ENCODE measurements around the gene STAP1.

STAP1 gene

DNA sequence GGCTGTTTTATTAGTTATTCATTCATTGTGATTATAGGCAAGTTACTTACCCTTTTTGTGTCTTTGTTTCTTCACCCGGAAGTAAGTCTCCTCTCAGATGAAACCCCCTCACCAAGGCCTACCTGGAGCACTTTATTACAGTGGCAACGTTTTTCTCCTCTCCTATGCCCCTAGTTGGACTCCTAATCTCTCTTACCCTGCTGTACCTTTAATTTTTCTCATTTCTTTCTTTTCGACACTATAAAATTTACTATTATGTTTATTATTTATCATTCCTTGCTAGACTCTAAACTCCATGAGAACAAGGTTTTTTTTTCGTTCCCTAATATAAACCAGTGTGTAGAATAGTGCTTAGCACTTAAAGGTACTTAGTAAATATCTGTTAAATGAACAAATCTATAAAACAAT is 17.5 kb downstream of the STAP1 start:
- Histone ChIP-seq H3K36me3 (ENCODE audit: control insufficient read depth, insufficient read depth, low read length) (no peaks in the 10 kb centered on the region), H3K9me3 (ENCODE audit: control insufficient read depth, low read length) (no peaks in the 10 kb centered on the region), H3K4me1 (ENCODE audit: control insufficient read depth, insufficient read depth, low read length, poor library complexity, severe bottlenecking) (no peaks in the 10 kb centered on the region), H3K4me3 (ENCODE audit: insufficient read depth, low read depth, low read length, poor library complexity, severe bottlenecking) (no peak overlapping the region), H3K27me3 (replicated peaks; ENCODE audit: control insufficient read depth, insufficient read depth, low read length, poor library complexity, severe bottlenecking) (no peaks in the 10 kb centered on the region), H3K27ac (ENCODE audit: insufficient read depth, low read length, poor library complexity, severe bottlenecking) (no peak overlapping the region)
- no peak for DNase-seq

DNA sequence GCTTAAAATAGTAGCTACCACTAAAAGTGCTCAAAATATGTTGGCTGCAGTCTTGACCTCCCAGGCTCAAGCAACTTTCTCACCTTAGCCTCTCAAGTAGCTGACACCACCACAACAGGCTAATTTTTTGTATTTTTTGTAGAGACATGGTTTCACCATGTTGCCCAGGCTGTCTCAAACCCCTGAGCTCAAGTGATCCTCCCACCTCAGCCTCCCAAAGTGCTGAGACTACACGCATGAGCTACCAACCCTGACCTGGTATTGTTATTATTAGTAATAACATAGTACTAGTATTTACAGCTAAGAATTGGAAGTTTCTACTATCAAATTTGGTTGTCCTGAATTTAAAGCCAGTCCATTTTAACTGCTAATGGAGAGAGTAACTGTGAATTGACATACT is 18.0 kb downstream of the STAP1 start:
- H3K9me3 ChIP-seq (ENCODE audit: control insufficient read depth, low read length) = no peaks in the 10 kb centered on the region
- H3K27me3 ChIP-seq (replicated peaks; ENCODE audit: control insufficient read depth, insufficient read depth, low read length, poor library complexity, severe bottlenecking) = no peaks in the 10 kb centered on the region
- DNase-seq = no peak
- no peak overlapping the region for H3K27ac ChIP-seq (ENCODE audit: insufficient read depth, low read length, poor library complexity, severe bottlenecking)
- no peaks in the 10 kb centered on the region for H3K36me3 ChIP-seq (ENCODE audit: control insufficient read depth, insufficient read depth, low read length)
- H3K4me3 ChIP-seq (ENCODE audit: insufficient read depth, low read depth, low read length, poor library complexity, severe bottlenecking) = no peak overlapping the region
- no peaks in the 10 kb centered on the region for H3K4me1 ChIP-seq (ENCODE audit: control insufficient read depth, insufficient read depth, low read length, poor library complexity, severe bottlenecking)

DNA sequence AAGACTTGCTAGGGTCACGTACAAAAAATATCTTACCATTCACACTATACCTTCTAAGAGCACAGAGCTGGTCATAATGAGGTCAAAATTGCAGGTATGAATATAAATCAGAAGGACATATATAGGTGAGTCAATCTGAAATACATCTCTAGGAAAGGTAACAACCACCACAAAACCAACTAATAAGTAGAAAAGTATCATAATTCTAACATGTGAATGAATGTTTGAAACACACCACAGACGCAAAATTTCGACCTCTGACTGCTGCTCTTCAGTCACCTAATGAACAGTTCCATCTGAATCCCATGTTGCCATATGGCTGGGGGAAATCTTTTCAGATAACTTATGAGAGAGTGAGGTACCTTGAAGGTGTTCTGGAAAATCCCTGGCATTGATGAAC is 22.1 kb downstream of the STAP1 start:
- no peak for DNase-seq
- peaks cover 4% of the 10 kb centered on the region for H3K4me1 ChIP-seq (ENCODE audit: control insufficient read depth, insufficient read depth, low read length, poor library complexity, severe bottlenecking)
- no peak overlapping the region for H3K27ac ChIP-seq (ENCODE audit: insufficient read depth, low read length, poor library complexity, severe bottlenecking)

DNA sequence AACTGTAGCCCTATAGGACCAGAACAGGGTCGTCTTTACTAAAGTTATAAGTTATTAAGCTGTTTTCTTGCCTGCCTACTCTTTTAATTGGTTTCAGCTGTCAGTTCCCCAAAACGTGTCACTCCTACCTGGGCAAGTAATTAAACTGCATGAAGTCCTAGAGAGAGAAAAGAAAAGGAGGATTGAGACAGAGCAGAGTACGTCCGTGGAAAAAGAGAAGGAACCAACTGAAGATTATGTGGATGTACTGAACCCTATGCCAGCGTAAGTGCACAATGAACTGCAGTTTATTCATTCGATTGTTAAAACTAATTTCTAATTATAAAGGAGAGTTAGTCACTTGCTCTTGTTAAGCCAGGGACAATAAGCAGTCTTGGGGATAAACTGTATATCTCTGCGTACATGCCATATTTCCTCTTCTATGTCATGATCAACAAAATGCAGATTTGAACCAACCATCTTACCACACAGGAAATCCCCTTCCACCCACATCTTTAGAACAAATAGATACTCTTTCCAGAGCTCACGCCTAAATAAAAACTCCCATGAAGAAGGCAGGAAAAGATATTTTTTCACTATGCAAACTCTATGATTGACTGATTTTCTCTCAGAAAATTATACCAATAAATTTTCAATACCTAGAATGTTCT is 22.8 kb downstream of the STAP1 start:
- Histone ChIP-seq H3K27ac (ENCODE audit: insufficient read depth, low read length, poor library complexity, severe bottlenecking) (no peak overlapping the region), H3K36me3 (ENCODE audit: control insufficient read depth, insufficient read depth, low read length) (no peaks in the 10 kb centered on the region), H3K27me3 (replicated peaks; ENCODE audit: control insufficient read depth, insufficient read depth, low read length, poor library complexity, severe bottlenecking) (no peaks in the 10 kb centered on the region), H3K4me1 (ENCODE audit: control insufficient read depth, insufficient read depth, low read length, poor library complexity, severe bottlenecking) (peaks cover 4% of the 10 kb centered on the region), H3K4me3 (ENCODE audit: insufficient read depth, low read depth, low read length, poor library complexity, severe bottlenecking) (no peak overlapping the region), H3K9me3 (ENCODE audit: control insufficient read depth, low read length) (no peaks in the 10 kb centered on the region)
- DNase-seq = no peak

More for the DNA sequence above, 22.1 kb downstream of the STAP1 start:
- Histone ChIP-seq H3K4me3 (ENCODE audit: insufficient read depth, low read depth, low read length, poor library complexity, severe bottlenecking) (no peak overlapping the region), H3K36me3 (ENCODE audit: control insufficient read depth, insufficient read depth, low read length) (no peaks in the 10 kb centered on the region), H3K27me3 (replicated peaks; ENCODE audit: control insufficient read depth, insufficient read depth, low read length, poor library complexity, severe bottlenecking) (no peaks in the 10 kb centered on the region), H3K9me3 (ENCODE audit: control insufficient read depth, low read length) (no peaks in the 10 kb centered on the region)

DNA sequence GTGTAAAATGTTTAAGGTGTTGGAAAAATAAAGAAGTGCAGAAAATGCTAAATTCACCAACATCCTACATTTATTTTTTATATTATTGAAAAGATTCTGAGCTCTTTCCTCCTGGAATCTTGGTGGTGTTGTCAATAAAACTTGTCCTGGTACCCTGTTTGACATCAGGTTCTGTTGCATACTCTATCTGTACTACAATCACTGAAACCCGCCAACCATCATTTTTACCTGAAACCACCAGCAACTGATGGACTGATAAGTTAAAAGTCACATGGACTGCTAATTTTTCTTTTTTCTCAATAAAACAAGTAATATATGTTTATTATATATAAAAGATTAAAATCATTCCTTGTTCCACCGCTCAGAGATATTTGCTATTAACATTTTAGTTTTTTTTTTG is 23.4 kb downstream of the STAP1 start:
- Histone ChIP-seq H3K36me3 (ENCODE audit: control insufficient read depth, insufficient read depth, low read length) (no peaks in the 10 kb centered on the region), H3K27me3 (replicated peaks; ENCODE audit: control insufficient read depth, insufficient read depth, low read length, poor library complexity, severe bottlenecking) (no peaks in the 10 kb centered on the region), H3K9me3 (ENCODE audit: control insufficient read depth, low read length) (no peaks in the 10 kb centered on the region), H3K27ac (ENCODE audit: insufficient read depth, low read length, poor library complexity, severe bottlenecking) (no peak overlapping the region), H3K4me1 (ENCODE audit: control insufficient read depth, insufficient read depth, low read length, poor library complexity, severe bottlenecking) (peaks cover 4% of the 10 kb centered on the region), H3K4me3 (ENCODE audit: insufficient read depth, low read depth, low read length, poor library complexity, severe bottlenecking) (no peak overlapping the region)
- DNase-seq = no peak

DNA sequence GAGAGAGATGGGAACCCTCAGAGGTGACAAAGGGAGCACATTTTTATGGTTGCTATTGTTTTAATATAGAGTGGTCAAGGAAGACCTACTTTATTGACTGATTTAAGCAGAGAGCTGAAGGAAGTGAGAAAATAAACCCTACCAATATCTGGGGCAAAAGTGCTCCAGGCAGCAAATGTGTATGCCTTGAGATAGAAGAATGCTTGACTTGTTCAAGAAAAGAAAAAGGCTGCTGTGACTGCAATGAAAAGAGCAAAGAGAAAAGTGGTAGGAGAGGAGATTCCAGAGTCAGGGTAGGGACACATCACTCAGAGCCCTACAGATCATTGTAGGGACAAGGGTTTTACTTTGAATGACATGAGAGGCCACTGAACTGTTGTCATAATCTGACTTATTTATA is 26.0 kb downstream of the STAP1 start:
- Histone ChIP-seq H3K9me3 (ENCODE audit: control insufficient read depth, low read length) (no peaks in the 10 kb centered on the region), H3K27me3 (replicated peaks; ENCODE audit: control insufficient read depth, insufficient read depth, low read length, poor library complexity, severe bottlenecking) (no peaks in the 10 kb centered on the region), H3K36me3 (ENCODE audit: control insufficient read depth, insufficient read depth, low read length) (no peaks in the 10 kb centered on the region), H3K27ac (ENCODE audit: insufficient read depth, low read length, poor library complexity, severe bottlenecking) (no peak overlapping the region), H3K4me3 (ENCODE audit: insufficient read depth, low read depth, low read length, poor library complexity, severe bottlenecking) (no peak overlapping the region), H3K4me1 (ENCODE audit: control insufficient read depth, insufficient read depth, low read length, poor library complexity, severe bottlenecking) (peaks cover 4% of the 10 kb centered on the region)
- DNase-seq = no peak

DNA sequence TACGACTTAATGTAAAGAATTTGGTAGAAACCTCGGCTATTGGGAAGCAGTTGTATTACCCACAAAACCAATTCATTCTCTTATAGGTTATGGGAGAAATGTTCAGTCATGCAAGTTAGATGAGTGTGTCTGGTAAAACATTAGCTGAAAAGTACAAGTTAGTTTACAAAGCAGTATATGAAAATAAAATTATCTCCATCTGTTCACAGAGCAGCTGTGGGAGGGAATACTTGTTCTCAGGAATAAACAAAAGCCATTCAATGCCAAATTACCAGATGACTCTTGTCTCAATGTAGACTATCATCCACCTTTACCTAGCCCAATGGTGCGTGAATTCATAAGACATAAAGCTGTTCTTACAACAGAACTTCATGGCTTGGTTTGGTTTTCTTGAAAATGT is 28.6 kb downstream of the STAP1 start:
- H3K4me1 ChIP-seq (ENCODE audit: control insufficient read depth, insufficient read depth, low read length, poor library complexity, severe bottlenecking) = no peaks in the 10 kb centered on the region
- H3K4me3 ChIP-seq (ENCODE audit: insufficient read depth, low read depth, low read length, poor library complexity, severe bottlenecking) = no peak overlapping the region
- no peaks in the 10 kb centered on the region for H3K27me3 ChIP-seq (replicated peaks; ENCODE audit: control insufficient read depth, insufficient read depth, low read length, poor library complexity, severe bottlenecking)
- H3K36me3 ChIP-seq (ENCODE audit: control insufficient read depth, insufficient read depth, low read length) = no peaks in the 10 kb centered on the region
- no peak for DNase-seq
- H3K9me3 ChIP-seq (ENCODE audit: control insufficient read depth, low read length) = no peaks in the 10 kb centered on the region
- H3K27ac ChIP-seq (ENCODE audit: insufficient read depth, low read length, poor library complexity, severe bottlenecking) = no peak overlapping the region

DNA sequence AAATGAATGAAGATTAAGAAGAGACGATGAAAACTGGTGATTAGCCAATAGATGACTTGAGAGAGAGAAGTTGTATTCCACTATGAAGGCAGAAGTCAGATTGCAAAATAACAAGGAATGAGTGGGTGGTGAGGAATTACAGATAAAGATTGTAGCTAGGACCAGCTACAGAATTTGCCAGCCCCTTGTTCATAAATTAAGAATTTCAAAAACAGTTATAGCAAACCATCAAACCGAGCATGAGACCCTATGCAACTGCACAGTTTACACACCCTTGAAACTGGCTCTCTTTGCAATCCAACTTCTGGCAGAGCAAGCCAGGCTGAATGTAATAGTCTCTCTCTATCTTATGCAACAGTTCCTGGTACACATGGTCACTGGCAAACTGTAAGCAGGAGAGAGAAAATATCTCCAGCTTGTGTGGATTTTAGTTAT is 35.2 kb downstream of the STAP1 start:
- Histone ChIP-seq H3K36me3 (ENCODE audit: control insufficient read depth, insufficient read depth, low read length) (no peaks in the 10 kb centered on the region), H3K4me1 (ENCODE audit: control insufficient read depth, insufficient read depth, low read length, poor library complexity, severe bottlenecking) (no peaks in the 10 kb centered on the region), H3K27ac (ENCODE audit: insufficient read depth, low read length, poor library complexity, severe bottlenecking) (no peak overlapping the region), H3K27me3 (replicated peaks; ENCODE audit: control insufficient read depth, insufficient read depth, low read length, poor library complexity, severe bottlenecking) (no peaks in the 10 kb centered on the region), H3K4me3 (ENCODE audit: insufficient read depth, low read depth, low read length, poor library complexity, severe bottlenecking) (no peak overlapping the region), H3K9me3 (ENCODE audit: control insufficient read depth, low read length) (no peaks in the 10 kb centered on the region)
- DNase-seq = no peak

DNA sequence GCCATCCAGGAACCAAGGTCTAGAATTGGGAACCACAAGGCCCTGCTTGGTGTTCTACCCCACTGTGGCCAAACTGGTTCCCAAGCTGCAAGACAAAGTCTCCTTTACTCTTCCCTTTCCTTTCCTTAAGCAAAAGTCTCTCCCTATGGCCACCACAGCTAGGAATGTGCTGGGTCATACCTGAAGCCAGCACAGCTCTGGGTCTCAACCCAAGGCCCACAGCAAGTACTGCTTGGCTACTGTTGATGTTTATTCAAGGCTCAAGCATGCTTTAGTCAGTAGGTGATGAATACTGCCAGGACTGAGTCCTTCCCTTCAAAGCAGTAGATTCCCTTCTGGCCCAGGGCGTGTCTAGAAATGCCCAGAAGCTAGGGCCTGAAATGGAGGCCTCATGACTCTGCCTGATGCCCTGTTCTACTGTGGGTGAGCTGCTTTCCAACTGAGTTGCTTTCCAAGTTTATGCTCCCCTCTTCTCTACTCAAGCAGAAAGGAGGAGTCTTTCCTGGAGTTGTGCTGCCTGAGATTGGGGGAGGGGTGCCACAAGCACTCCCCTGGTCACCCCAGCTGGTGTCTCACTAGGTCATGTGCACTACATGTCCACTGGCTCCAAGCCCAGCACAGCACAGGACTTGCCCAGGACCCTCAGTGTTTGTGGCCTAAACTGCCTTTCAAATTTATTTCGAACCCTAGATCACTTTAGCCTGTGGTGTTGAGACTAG is 44.9 kb downstream of the STAP1 start:
- no peaks in the 10 kb centered on the region for H3K4me1 ChIP-seq (ENCODE audit: control insufficient read depth, insufficient read depth, low read length, poor library complexity, severe bottlenecking)
- DNase-seq = no peak
- no peaks in the 10 kb centered on the region for H3K36me3 ChIP-seq (ENCODE audit: control insufficient read depth, insufficient read depth, low read length)
- H3K27me3 ChIP-seq (replicated peaks; ENCODE audit: control insufficient read depth, insufficient read depth, low read length, poor library complexity, severe bottlenecking) = no peaks in the 10 kb centered on the region
- no peaks in the 10 kb centered on the region for H3K9me3 ChIP-seq (ENCODE audit: control insufficient read depth, low read length)
- H3K27ac ChIP-seq (ENCODE audit: insufficient read depth, low read length, poor library complexity, severe bottlenecking) = no peak overlapping the region
- H3K4me3 ChIP-seq (ENCODE audit: insufficient read depth, low read depth, low read length, poor library complexity, severe bottlenecking) = no peak overlapping the region

DNA sequence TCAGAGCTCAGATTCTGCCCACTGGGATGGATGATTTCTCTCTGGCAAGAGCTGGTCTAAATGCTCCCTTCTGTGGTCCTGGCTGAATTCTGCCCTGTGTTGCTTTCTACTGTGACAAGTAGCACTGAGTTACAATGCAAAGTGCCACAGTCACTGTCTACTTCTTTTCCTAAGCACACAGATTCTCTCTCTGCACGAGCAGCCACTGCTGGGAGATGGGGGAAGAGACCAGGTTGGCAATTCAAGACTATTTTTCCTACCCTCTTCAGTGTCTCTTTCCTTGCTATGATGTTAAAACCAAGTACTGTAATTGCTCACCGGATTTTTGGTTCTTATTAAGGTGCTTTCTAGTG is 45.5 kb downstream of the STAP1 start:
- Histone ChIP-seq H3K9me3 (ENCODE audit: control insufficient read depth, low read length) (no peaks in the 10 kb centered on the region), H3K4me3 (ENCODE audit: insufficient read depth, low read depth, low read length, poor library complexity, severe bottlenecking) (no peak overlapping the region), H3K27ac (ENCODE audit: insufficient read depth, low read length, poor library complexity, severe bottlenecking) (no peak overlapping the region), H3K36me3 (ENCODE audit: control insufficient read depth, insufficient read depth, low read length) (no peaks in the 10 kb centered on the region), H3K27me3 (replicated peaks; ENCODE audit: control insufficient read depth, insufficient read depth, low read length, poor library complexity, severe bottlenecking) (no peaks in the 10 kb centered on the region), H3K4me1 (ENCODE audit: control insufficient read depth, insufficient read depth, low read length, poor library complexity, severe bottlenecking) (no peaks in the 10 kb centered on the region)
- DNase-seq = no peak
